ENCODE data around the gene SCAMP4.
A peak's percentile ranks its signal among the peaks of the same experiment; 100 is the strongest.
"Not testable (repeated sequence)": the region's sequence is repeated elsewhere in the genome, so short reads cannot be mapped to it uniquely, and the experiment has no call there.

The SCAMP4 gene

GRCh38 chr19:1880611-1881392, 24.4 kb upstream of the SCAMP4 start:
- no peak overlapping the region for H3K4me3 ChIP-seq (ENCODE audit: low read depth, low read length)
- no peak for DNase-seq (ENCODE audit: low read depth, low spot score)
- no peak for TF ChIP-seq CTCF (IDR thresholded peaks at IDR 0.05; ENCODE audit: insufficient read depth, low read length, missing control alignments)
- CTCF ChIA-PET, result interaction anchor here (0.9 kb wide), 1 partner anchor 16 kb away, joined by 3 read pairs; no protein-coding TSS in a partner anchor
- POLR2A ChIA-PET, result no interaction called here

DNA sequence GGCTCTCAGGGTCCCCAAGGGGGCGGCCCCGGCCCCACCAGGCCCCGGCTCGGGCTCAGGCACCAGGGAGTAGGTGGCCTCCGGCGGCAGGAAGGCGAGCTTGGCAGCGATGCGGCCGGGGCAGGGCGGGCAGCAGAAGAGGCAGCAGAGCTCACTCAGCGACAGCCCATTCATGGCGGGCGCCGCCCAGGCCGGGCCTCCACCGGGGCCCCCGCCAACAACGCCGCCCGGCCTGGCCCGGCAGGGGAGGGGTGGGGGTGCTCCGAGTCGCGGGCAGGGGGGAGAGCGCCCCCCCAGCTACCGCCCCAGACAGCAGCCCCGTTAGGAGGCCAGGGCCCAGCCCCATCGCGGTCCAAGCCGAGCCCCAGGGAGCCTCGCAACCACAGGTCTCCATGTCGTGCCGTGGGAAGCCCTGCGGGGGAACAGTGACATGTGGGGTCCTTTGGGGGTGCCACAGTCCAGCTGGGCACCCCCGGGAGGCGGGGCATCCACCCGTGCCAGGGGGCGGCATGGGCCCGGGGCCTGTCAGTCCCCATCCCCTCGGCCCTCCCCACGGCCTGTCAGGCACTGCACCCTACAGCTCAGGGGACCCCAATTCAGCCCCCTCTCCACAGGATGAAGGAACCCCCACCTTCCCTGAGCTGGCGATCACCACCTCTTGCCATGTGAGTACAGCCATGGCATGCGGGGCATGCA, 23.7 kb upstream of the SCAMP4 start:
- H3K4me3 ChIP-seq (ENCODE audit: low read depth, low read length); POLR2A ChIA-PET; DNase-seq (ENCODE audit: low read depth, low spot score): not testable (repeated sequence)
- CTCF ChIA-PET, result interaction anchor here (0.9 to 1.0 kb wide), 2 partner anchors 17 kb away, joined by 3 read pairs; no protein-coding TSS in a partner anchor

- CTCF ChIA-PET, result interaction anchor here (1.0 to 3.9 kb wide), 2 partner anchors 15 to 18 kb away, joined by 3 to 14 read pairs; no protein-coding TSS in a partner anchor
- POLR2A ChIA-PET, result no interaction called here
- DNase-seq (ENCODE audit: low read depth, low spot score), result no peak
- no peak for TF ChIP-seq CTCF (IDR thresholded peaks at IDR 0.05; ENCODE audit: insufficient read depth, low read length, missing control alignments)
- peak overlapping the region; percentile 15; the same call in 1 of the 2 replicates for H3K4me3 ChIP-seq (ENCODE audit: low read depth, low read length)
Observed at GRCh38 chr19:1882089-1882785, 23.0 kb upstream of the SCAMP4 start.

DNA sequence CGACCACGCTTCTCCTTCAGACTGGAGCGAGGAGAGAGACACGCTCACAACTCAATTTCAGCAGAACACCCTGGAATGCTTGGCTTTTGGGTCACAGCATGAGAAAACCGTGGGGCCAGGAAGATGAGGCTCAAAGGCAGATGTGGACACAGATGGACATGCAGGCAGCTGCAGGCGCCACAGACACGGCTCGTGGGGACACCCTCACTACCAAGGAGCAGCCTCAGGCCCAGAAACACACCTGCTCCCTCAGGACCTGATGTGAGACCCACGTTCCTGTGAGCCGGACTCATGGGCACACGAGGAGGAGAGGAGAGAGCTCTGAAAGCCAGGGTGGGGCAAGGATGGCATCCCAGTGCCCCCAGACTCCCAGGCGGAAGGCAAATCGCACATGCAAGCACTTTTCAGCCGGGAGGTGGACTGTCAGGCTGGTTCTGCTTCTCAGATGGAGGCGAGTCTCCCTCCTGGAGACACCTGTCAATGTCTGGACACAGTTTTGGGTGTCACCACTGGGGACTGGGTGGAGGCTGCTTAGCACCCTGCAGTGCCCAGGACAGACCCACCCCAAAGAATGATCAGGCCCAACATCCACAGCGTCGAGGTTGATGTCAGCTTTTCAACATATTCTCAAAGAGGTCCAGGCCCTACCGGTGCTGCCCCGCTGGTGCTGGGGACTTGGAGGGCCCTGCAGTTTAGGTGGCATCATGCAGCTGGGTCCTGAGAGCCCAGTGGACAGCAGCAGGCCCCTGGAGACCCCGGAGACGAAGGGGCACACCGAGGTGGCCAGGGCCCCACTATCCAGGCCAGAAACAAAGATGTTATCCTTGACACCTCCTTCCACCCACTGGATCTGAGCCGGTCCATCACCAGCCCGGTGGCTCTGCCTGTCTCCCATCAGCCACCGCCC, 22.2 kb upstream of the SCAMP4 start:
- DNase-seq (ENCODE audit: low read depth, low spot score), result no peak
- peak overlapping the region; percentile 80 for H3K4me3 ChIP-seq (ENCODE audit: low read depth, low read length)
- ChIA-PET POLR2A (no interaction called here), CTCF (interaction anchor here (3.9 kb wide), 1 partner anchor 14 kb away, joined by 14 read pairs; no protein-coding TSS in a partner anchor)
- no peak for TF ChIP-seq CTCF (IDR thresholded peaks at IDR 0.05; ENCODE audit: insufficient read depth, low read length, missing control alignments)

DNA sequence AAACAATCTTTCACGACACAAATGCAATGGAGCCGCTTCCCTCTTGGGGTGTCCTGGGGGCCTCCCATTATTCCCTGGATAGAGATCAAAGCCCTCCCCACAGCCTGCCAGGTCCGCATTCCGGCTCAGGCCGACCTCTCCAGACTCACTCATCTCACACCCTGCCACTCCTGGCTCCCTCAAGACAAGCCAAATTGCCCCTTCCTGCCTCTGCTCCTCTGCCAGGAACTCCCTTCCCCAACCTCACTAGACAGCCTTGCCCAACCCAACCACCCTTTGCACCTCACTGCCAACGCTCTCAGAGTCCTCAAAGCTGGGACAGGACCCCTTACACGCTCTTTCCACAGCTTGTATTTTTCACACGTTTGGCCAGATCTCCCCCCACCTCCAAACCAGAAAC, 21.4 kb upstream of the SCAMP4 start:
- ChIA-PET CTCF (interaction anchor here (3.9 kb wide), 1 partner anchor 13 kb away, joined by 14 read pairs; no protein-coding TSS in a partner anchor), POLR2A (no interaction called here)
- DNase-seq (ENCODE audit: low read depth, low spot score), result no peak
- no peak for TF ChIP-seq CTCF (IDR thresholded peaks at IDR 0.05; ENCODE audit: insufficient read depth, low read length, missing control alignments)
- peak overlapping the region; percentile 80 for H3K4me3 ChIP-seq (ENCODE audit: low read depth, low read length)

DNA sequence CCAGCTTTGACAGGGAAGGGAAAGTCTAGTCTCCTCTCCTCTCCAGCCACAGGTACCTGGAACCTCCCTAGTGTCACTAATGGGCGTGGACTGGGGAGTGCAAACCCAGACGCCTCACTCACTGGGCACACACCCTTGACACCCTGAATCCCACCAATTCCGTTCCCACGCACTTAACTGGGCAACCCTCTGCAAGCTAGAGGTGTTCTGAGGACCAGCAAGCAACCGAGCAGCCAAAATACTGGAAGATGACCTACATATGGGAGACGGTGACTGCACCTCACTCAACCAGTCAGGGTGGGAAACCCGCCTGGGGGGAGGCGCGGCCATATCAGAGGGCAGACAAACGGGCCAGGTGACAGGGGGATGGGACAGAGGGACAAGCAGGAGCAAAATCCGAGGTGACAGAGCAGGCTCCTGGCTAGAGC, 20.9 kb upstream of the SCAMP4 start:
- no peak for TF ChIP-seq CTCF (IDR thresholded peaks at IDR 0.05; ENCODE audit: insufficient read depth, low read length, missing control alignments)
- ChIA-PET POLR2A (no interaction called here), CTCF (interaction anchor here (3.9 kb wide), 1 partner anchor 13 kb away, joined by 14 read pairs; no protein-coding TSS in a partner anchor)
- peak overlapping the region; percentile 80 for H3K4me3 ChIP-seq (ENCODE audit: low read depth, low read length)
- DNase-seq (ENCODE audit: low read depth, low spot score), result no peak

All from AG04449 (cell line).